Ishikawa (cell line): ENCODE data around the gene RNU6-7.

ENCODE experiments used
- EGR1 ChIP-seq: IDR thresholded peaks from 2 replicates; pipeline ENCODE4 v1.6.1; 2012
- EP300 ChIP-seq: IDR thresholded peaks from 2 replicates; pipeline ENCODE4 v1.6.1; 2012; ENCODE audit warnings: borderline replicate concordance
- RAD21 ChIP-seq: IDR thresholded peaks from 2 replicates; pipeline ENCODE4 v1.6.1; 2012; ENCODE audit warnings: low read depth
- TAF1 ChIP-seq: IDR thresholded peaks from 2 replicates; pipeline ENCODE4 v1.6.1; 2012; ENCODE audit warnings: low read depth, mild to moderate bottlenecking
- ZBTB7A ChIP-seq: IDR thresholded peaks from 2 replicates; pipeline ENCODE4 v1.6.1; 2012; ENCODE audit warnings: low read depth
- TF ChIP-seq, protein P1 (sequence below): IDR thresholded peaks from 2 replicates; pipeline ENCODE4 v1.6.1; 2012; ENCODE audit warnings: low read depth, mild to moderate bottlenecking
- TF ChIP-seq, protein P2 (sequence below): IDR thresholded peaks from 2 replicates; pipeline ENCODE4 v1.6.1; 2012

DNA sequence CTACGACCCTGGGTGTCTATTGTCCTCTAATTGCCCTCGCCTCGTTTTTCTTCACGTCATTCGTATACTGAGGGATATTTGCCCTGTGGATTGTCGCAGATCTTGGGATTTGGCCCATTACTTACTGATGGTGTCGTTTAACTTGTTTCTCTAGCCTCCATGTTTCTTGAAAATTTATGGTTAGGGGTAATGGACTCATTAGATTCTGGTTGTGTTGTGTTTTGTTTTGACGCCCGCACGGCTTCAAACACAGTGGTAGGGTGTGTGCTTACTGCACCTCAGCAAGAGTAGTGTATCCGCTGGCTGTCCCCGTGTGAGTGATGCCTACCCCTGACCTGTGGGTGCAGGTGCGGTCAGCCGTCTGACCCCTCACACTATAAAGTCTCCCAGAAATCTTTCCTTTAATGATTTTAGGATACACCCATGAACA, 2.1 kb downstream of the RNU6-7 start:
- no peak for TF ChIP-seq RAD21
- no peak for TF ChIP-seq TAF1
- TF ChIP-seq, protein P1, sequence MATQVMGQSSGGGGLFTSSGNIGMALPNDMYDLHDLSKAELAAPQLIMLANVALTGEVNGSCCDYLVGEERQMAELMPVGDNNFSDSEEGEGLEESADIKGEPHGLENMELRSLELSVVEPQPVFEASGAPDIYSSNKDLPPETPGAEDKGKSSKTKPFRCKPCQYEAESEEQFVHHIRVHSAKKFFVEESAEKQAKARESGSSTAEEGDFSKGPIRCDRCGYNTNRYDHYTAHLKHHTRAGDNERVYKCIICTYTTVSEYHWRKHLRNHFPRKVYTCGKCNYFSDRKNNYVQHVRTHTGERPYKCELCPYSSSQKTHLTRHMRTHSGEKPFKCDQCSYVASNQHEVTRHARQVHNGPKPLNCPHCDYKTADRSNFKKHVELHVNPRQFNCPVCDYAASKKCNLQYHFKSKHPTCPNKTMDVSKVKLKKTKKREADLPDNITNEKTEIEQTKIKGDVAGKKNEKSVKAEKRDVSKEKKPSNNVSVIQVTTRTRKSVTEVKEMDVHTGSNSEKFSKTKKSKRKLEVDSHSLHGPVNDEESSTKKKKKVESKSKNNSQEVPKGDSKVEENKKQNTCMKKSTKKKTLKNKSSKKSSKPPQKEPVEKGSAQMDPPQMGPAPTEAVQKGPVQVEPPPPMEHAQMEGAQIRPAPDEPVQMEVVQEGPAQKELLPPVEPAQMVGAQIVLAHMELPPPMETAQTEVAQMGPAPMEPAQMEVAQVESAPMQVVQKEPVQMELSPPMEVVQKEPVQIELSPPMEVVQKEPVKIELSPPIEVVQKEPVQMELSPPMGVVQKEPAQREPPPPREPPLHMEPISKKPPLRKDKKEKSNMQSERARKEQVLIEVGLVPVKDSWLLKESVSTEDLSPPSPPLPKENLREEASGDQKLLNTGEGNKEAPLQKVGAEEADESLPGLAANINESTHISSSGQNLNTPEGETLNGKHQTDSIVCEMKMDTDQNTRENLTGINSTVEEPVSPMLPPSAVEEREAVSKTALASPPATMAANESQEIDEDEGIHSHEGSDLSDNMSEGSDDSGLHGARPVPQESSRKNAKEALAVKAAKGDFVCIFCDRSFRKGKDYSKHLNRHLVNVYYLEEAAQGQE, result no peak
- TF ChIP-seq, protein P2, sequence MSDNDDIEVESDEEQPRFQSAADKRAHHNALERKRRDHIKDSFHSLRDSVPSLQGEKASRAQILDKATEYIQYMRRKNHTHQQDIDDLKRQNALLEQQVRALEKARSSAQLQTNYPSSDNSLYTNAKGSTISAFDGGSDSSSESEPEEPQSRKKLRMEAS, result 0 out of 2 replicates have a peak, but pooled peaks have one; percentile 3
- no peak for TF ChIP-seq EGR1
- TF ChIP-seq ZBTB7A, result no peak
- no peak for TF ChIP-seq EP300
